CD4-positive, CD25-positive, alpha-beta regulatory T cell (primary cell): Measurements from ENCODE around the gene CLEC20A. TPM values are rescaled to one million over a fixed set of nuclear protein-coding genes. Genes with fewer than 3 reads are reported as not detected.

Source experiments
- ATAC-seq, 2 donors: fragments of 150-1000 bp; cut with Tn5 transposase; one replicate each; pipeline ENCODE4 v1.10.0; 2021; ENCODE audit warnings: low read depth in 2 of 2, moderate number of reproducible peaks in 2 of 2, moderate library complexity in 1 of 2
- DNase-seq, 3 donors: peaks; one replicate each; pipeline versions ENCODE4 v3.0.0 to v3.0.0-alpha.2; 2012 to 2022; ENCODE audit warnings: mixed read lengths in 1 of 3
- H3K27ac ChIP-seq: one replicate; pipeline ENCODE4 v1.7.0; 2013; ENCODE audit warnings: mild to moderate bottlenecking, low read length; ENCODE audit not compliant: insufficient read depth, poor library complexity, severe bottlenecking
- H3K27me3 ChIP-seq: one replicate; pipeline ENCODE4 v1.7.0; 2013; ENCODE audit warnings: low read length; ENCODE audit not compliant: control insufficient read depth, insufficient read depth
- H3K36me3 ChIP-seq: one replicate; pipeline ENCODE4 v1.7.0; 2013; ENCODE audit warnings: mild to moderate bottlenecking, low read length, moderate library complexity; ENCODE audit not compliant: control insufficient read depth, insufficient read depth
- H3K4me1 ChIP-seq: 2 replicates; pipeline ENCODE4 v1.7.0; 2013; ENCODE audit warnings: mild to moderate bottlenecking, low read length; ENCODE audit not compliant: insufficient read depth, control insufficient read depth, poor library complexity, severe bottlenecking
- H3K4me3 ChIP-seq: one replicate; pipeline ENCODE4 v1.7.0; 2013; ENCODE audit warnings: low read depth, mild to moderate bottlenecking, low read length, moderate library complexity
- H3K9me3 ChIP-seq, 2 experiments: 1 replicate in 1 of 2; 2 replicates in 1 of 2; pipeline ENCODE4 v1.7.0; 2013; ENCODE audit warnings: low read length in 2 of 2, mild to moderate bottlenecking in 1 of 2, moderate library complexity in 1 of 2; ENCODE audit not compliant: control insufficient read depth in 2 of 2
- H3K27ac Mint-ChIP-seq, 3 donors: one replicate each; pipeline ENCODE4 v1.8.0; 2020 to 2022; ENCODE audit warnings: mild to moderate bottlenecking in 3 of 3, mixed read lengths in 3 of 3, moderate library complexity in 2 of 3
- H3K27me3 Mint-ChIP-seq: one replicate; pipeline ENCODE4 v1.8.0; 2022; ENCODE audit warnings: mild to moderate bottlenecking, mixed read lengths
- H3K36me3 Mint-ChIP-seq: one replicate; pipeline ENCODE4 v1.8.0; 2020; ENCODE audit warnings: mixed read lengths
- H3K4me1 Mint-ChIP-seq, 4 donors: one replicate each; pipeline ENCODE4 v1.8.0; 2020 to 2022; ENCODE audit warnings: mixed read lengths in 4 of 4, mild to moderate bottlenecking in 1 of 4
- H3K4me3 Mint-ChIP-seq, 4 donors: one replicate each; pipeline ENCODE4 v1.8.0; 2020 to 2022; ENCODE audit warnings: mild to moderate bottlenecking in 4 of 4, mixed read lengths in 4 of 4, moderate library complexity in 3 of 4
- H3K9me3 Mint-ChIP-seq, 7 donors: one replicate each; pipeline ENCODE4 v1.8.0; 2020 to 2022; ENCODE audit warnings: mixed read lengths in 7 of 7, mild to moderate bottlenecking in 3 of 7, moderate library complexity in 2 of 7
- polyA plus RNA-seq, 4 donors: library from polyadenylated mRNA; unstranded; fragments of 300-500 nt; fragmentation: Illumina TruSeq; gene quantifications; one replicate each; pipeline ENCODE4 v1.2.3, GENCODE V29; 2021
- total RNA-seq: library from RNA; stranded (reverse); gene quantifications from one replicate; pipeline ENCODE4 v1.2.3, GENCODE V29; 2022

The CLEC20A gene
- total and polyA plus RNA-seq, 5 donors from 2014 or later: 0.53 TPM; not detected in 4

GRCh38 chr1:178495741-178496409 is 889 bp downstream of the CLEC20A start:
- H3K4me3 Mint-ChIP-seq: no peak overlapping the region
- no peak for DNase-seq
- Histone ChIP-seq H3K27me3 (no peaks in the 10 kb centered on the region), H3K27ac (no peak overlapping the region), H3K4me1 (no peaks in the 10 kb centered on the region), H3K36me3 (no peaks in the 10 kb centered on the region), H3K4me3 (no peak overlapping the region), H3K9me3 (no peaks in the 10 kb centered on the region)
- no peaks in the 10 kb centered on the region for H3K36me3 Mint-ChIP-seq
- no peak overlapping the region for H3K27ac Mint-ChIP-seq
- H3K4me1 Mint-ChIP-seq: no peaks in the 10 kb centered on the region
- no peak for ATAC-seq
- H3K9me3 Mint-ChIP-seq: peaks cover 0 to 2% (median 0%) of the 10 kb centered on the region in 7 donors
- H3K27me3 Mint-ChIP-seq: no peaks in the 10 kb centered on the region

DNA sequence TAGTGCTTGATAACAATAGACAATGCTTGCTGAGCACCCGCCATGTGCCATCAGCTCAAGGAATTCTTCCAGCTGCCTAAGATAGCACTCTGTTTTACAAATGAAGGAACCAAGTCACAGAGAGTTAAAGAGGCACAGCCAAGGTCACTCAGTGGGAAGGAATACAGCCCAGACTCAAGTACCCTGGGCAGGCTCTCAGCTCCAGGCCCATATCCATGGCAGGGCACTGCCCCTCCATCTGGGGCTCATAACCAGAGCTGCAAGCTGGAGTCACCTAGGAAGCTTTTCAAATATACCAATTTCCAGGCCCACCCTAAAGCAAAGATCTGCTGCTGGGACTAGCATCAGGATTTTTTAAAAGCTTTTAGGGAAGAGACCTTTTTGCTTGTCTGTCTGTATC is 1.6 kb downstream of the CLEC20A start:
- Histone ChIP-seq H3K9me3 (no peaks in the 10 kb centered on the region), H3K27ac (no peak overlapping the region), H3K4me3 (no peak overlapping the region), H3K36me3 (no peaks in the 10 kb centered on the region), H3K27me3 (no peaks in the 10 kb centered on the region), H3K4me1 (no peaks in the 10 kb centered on the region)
- Mint-ChIP-seq H3K9me3 (peaks cover 0 to 2% (median 0%) of the 10 kb centered on the region in 7 donors), H3K4me3 (peak overlapping the region in 1 of 4 donors; percentile 56), H3K27ac (no peak overlapping the region), H3K36me3 (no peaks in the 10 kb centered on the region), H3K4me1 (no peaks in the 10 kb centered on the region), H3K27me3 (no peaks in the 10 kb centered on the region)
- DNase-seq (no peak), ATAC-seq (no peak)

DNA sequence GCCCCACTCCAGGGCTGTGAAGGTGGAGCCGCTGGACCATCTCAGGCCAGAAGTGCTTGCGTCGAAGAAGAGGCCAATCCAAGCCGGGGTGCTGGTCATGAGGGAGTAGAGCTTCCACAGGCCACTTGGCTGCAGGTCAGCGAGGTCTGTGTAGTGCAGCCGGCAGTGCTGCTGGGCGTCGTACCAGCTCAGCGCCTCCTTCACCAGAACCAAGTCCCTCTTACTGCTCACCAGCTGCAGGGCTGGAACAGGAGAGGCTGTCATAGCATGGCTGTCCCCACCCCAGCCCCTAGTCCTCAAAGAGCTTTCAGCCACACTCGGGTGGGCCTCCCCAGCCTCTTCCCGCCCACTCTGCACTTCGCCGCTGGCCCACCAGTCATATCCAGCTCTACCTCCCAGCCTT is 2.2 kb downstream of the CLEC20A start:
- H3K9me3 Mint-ChIP-seq: peaks cover 0 to 2% (median 0%) of the 10 kb centered on the region in 7 donors
- no peak for ATAC-seq

GRCh38 chr1:178493301-178493741 is 3.4 kb downstream of the CLEC20A start:
- no peaks in the 10 kb centered on the region for H3K36me3 ChIP-seq
- H3K9me3 ChIP-seq: no peaks in the 10 kb centered on the region
- H3K36me3 Mint-ChIP-seq: no peaks in the 10 kb centered on the region
- no peaks in the 10 kb centered on the region for H3K4me1 Mint-ChIP-seq
- H3K9me3 Mint-ChIP-seq: peaks cover 0 to 2% (median 0%) of the 10 kb centered on the region in 7 donors
- no peak overlapping the region for H3K4me3 ChIP-seq
- DNase-seq: no peak
- no peak for ATAC-seq
- H3K27me3 ChIP-seq: no peaks in the 10 kb centered on the region
- no peak overlapping the region for H3K27ac ChIP-seq
- no peaks in the 10 kb centered on the region for H3K4me1 ChIP-seq
- H3K27me3 Mint-ChIP-seq: peaks cover 2% of the 10 kb centered on the region
- no peak overlapping the region for H3K27ac Mint-ChIP-seq
- no peak overlapping the region for H3K4me3 Mint-ChIP-seq

More for the DNA sequence above, 2.2 kb downstream of the CLEC20A start:
- Mint-ChIP-seq H3K4me3 (no peak overlapping the region), H3K27me3 (no peaks in the 10 kb centered on the region), H3K4me1 (no peaks in the 10 kb centered on the region), H3K27ac (no peak overlapping the region), H3K36me3 (no peaks in the 10 kb centered on the region)
- H3K4me1 ChIP-seq: no peaks in the 10 kb centered on the region
- no peak overlapping the region for H3K4me3 ChIP-seq
- H3K9me3 ChIP-seq: no peaks in the 10 kb centered on the region
- no peaks in the 10 kb centered on the region for H3K27me3 ChIP-seq
- DNase-seq: no peak
- H3K27ac ChIP-seq: no peak overlapping the region
- no peaks in the 10 kb centered on the region for H3K36me3 ChIP-seq

DNA sequence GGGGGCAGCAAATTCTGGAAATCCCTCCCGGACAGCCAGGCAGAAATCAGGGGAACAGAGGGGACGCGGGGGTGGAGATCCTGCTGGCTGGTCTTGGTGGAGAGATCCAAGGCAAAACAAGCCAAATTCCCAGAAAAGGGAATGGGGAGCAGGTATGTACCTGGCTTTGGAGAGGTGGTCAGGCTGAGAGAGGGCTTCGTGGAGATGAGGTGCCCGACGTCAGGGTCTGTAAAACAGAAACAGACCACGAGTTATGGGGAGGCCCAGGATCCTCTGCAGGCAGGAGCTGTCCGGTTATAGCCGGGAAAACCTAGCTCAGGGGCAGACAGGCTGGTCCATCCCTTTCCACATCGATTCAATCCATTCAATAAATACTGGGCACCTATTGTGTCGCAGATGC is 4.4 kb downstream of the CLEC20A start:
- Mint-ChIP-seq H3K27ac (peak overlapping the region in 1 of 3 donors; percentile 45), H3K27me3 (peaks cover 8% of the 10 kb centered on the region), H3K4me1 (no peaks in the 10 kb centered on the region), H3K9me3 (peaks cover 0 to 2% (median 0%) of the 10 kb centered on the region in 7 donors), H3K36me3 (no peaks in the 10 kb centered on the region), H3K4me3 (no peak overlapping the region)
- no peak for ATAC-seq
- H3K4me3 ChIP-seq: no peak overlapping the region
- no peaks in the 10 kb centered on the region for H3K4me1 ChIP-seq
- DNase-seq: no peak
- H3K27ac ChIP-seq: no peak overlapping the region
- no peaks in the 10 kb centered on the region for H3K9me3 ChIP-seq
- H3K27me3 ChIP-seq: no peaks in the 10 kb centered on the region
- no peaks in the 10 kb centered on the region for H3K36me3 ChIP-seq

- Mint-ChIP-seq H3K9me3 (peaks cover 0 to 2% (median 0%) of the 10 kb centered on the region in 7 donors), H3K36me3 (no peaks in the 10 kb centered on the region), H3K4me1 (no peaks in the 10 kb centered on the region), H3K4me3 (no peak overlapping the region), H3K27me3 (peaks cover 8% of the 10 kb centered on the region), H3K27ac (no peak overlapping the region)
- no peaks in the 10 kb centered on the region for H3K36me3 ChIP-seq
- no peak overlapping the region for H3K27ac ChIP-seq
- no peak for ATAC-seq
- H3K4me3 ChIP-seq: no peak overlapping the region
- H3K27me3 ChIP-seq: no peaks in the 10 kb centered on the region
- H3K9me3 ChIP-seq: no peaks in the 10 kb centered on the region
- no peak for DNase-seq
- no peaks in the 10 kb centered on the region for H3K4me1 ChIP-seq
Observed at GRCh38 chr1:178491721-178492120, 5.0 kb downstream of the CLEC20A start.

DNA sequence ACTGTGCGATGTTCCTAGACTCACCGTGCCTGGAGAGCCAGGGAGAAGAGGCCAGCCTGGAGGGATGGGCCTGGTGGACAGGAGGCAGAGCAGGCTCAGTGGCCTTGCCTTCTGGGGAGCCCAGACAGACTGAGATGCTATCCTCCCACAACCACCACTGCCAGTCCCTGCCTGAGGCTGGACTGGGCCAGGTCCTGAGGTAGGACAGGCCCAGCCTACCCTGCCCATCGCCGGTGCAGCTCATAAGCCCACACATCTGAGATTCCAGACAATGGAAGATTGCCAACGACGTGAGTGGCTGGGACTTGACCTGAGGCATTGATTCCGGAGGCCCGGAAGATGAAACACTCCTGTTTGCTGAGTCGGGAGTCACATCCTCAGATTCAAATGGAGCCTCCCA is 5.8 kb downstream of the CLEC20A start:
- Mint-ChIP-seq H3K36me3 (no peaks in the 10 kb centered on the region), H3K9me3 (peaks cover 0 to 2% (median 0%) of the 10 kb centered on the region in 7 donors), H3K27me3 (peaks cover 8% of the 10 kb centered on the region), H3K4me3 (no peak overlapping the region), H3K27ac (no peak overlapping the region), H3K4me1 (no peaks in the 10 kb centered on the region)
- H3K27me3 ChIP-seq: no peaks in the 10 kb centered on the region
- no peaks in the 10 kb centered on the region for H3K4me1 ChIP-seq
- H3K27ac ChIP-seq: no peak overlapping the region
- DNase-seq (no peak), ATAC-seq (no peak)
- H3K36me3 ChIP-seq: no peaks in the 10 kb centered on the region
- no peaks in the 10 kb centered on the region for H3K9me3 ChIP-seq
- H3K4me3 ChIP-seq: no peak overlapping the region

DNA sequence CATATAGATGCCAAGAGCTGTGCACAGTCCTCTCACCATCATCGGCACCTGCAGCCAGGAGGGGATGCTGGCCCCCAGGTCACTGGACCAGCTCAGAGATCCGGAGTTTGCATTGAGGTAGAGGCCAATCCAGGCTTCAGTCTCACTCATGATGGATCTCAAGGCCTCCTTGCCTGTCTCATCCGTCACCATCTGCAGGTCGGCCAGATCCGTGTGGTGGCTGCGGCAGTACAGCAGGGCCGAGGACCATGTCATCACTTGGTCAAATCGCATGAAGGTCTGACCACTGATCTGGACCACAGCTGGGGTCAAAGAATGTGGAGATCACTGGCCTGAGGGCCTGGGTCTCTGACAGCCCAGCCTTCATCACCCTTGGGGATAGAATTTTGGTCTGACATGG is 6.6 kb downstream of the CLEC20A start:
- Mint-ChIP-seq H3K4me3 (no peak overlapping the region), H3K27me3 (peaks cover 13% of the 10 kb centered on the region), H3K36me3 (no peaks in the 10 kb centered on the region), H3K4me1 (no peaks in the 10 kb centered on the region), H3K9me3 (peaks cover 0 to 2% (median 0%) of the 10 kb centered on the region in 7 donors), H3K27ac (no peak overlapping the region)
- no peaks in the 10 kb centered on the region for H3K9me3 ChIP-seq
- H3K4me3 ChIP-seq: no peak overlapping the region
- no peaks in the 10 kb centered on the region for H3K27me3 ChIP-seq
- DNase-seq: no peak
- H3K36me3 ChIP-seq: no peaks in the 10 kb centered on the region
- no peak for ATAC-seq
- no peak overlapping the region for H3K27ac ChIP-seq
- H3K4me1 ChIP-seq: no peaks in the 10 kb centered on the region
